BLaER1 treated with 17β-estradiol and CSF1 and Interleukin-3, amounts not matched to agents 10 nM and 100 nM (cell line): ENCODE measurements around the gene GGNBP2.
"Not testable (repeated sequence)": the region's sequence is repeated elsewhere in the genome, so short reads cannot be mapped to it uniquely, and the experiment has no call there.

Experiments used
- H3K27ac ChIP-seq, 11 experiments: shearing (Covaris generic); formaldehyde crosslinking; 2 replicates each; pipeline ENCODE4 v1.8.1; 2022
- H3K27me3 ChIP-seq, 11 experiments: shearing (Covaris generic); formaldehyde crosslinking; 2 replicates each; pipeline ENCODE4 v1.8.1; 2022
- H3K36me3 ChIP-seq, 11 experiments: shearing (Covaris generic); formaldehyde crosslinking; 2 replicates each; pipeline ENCODE4 v1.8.1; 2022
- H3K4me1 ChIP-seq, 10 experiments: shearing (Covaris generic); formaldehyde crosslinking; 2 replicates each; pipeline ENCODE4 v1.8.1; 2022
- H3K4me2 ChIP-seq, 11 experiments: shearing (Covaris generic); formaldehyde crosslinking; 2 replicates each; pipeline ENCODE4 v1.8.1; 2022
- H3K4me3 ChIP-seq, 10 experiments: shearing (Covaris generic); formaldehyde crosslinking; 2 replicates each; pipeline ENCODE4 v1.8.1; 2022
- H3K9ac ChIP-seq, 11 experiments: shearing (Covaris generic); formaldehyde crosslinking; 2 replicates each; pipeline ENCODE4 v1.8.1; 2022
- H3K9me3 ChIP-seq, 11 experiments: shearing (Covaris generic); formaldehyde crosslinking; replicated peaks in 1 of 11; 2 replicates each; pipeline ENCODE4 v1.8.1; 2022
- H4K20me1 ChIP-seq, 11 experiments: shearing (Covaris generic); formaldehyde crosslinking; 2 replicates each; pipeline ENCODE4 v1.8.1; 2022
- Cebpa-rat ChIP-seq, 11 experiments: shearing (Covaris generic); IDR thresholded peaks; 2 replicates each; pipeline ENCODE4 v1.8.1; 2022

The GGNBP2 gene

GRCh38 chr17:36599546-36600250 lies 55.0 kb downstream of the GGNBP2 start:
- no peak for TF ChIP-seq Cebpa-rat (IDR thresholded peaks at IDR 0.05)

GRCh38 chr17:36600465-36600864 lies 55.7 kb downstream of the GGNBP2 start:
- H3K36me3 ChIP-seq: peaks cover 0 to 22% (median 7%) of the 10 kb centered on the region in 11 experiments; a peak in 9 of 22 replicates
- H3K9ac ChIP-seq: peak overlapping the region; percentile 79 to 98 (median 92); a peak in 20 of 22 replicates
- peaks cover 0 to 31% (median 24%) of the 10 kb centered on the region in 11 experiments; a peak in 19 of 22 replicates for H4K20me1 ChIP-seq
- H3K4me3 ChIP-seq: peak overlapping the region in 9 of 10 experiments; percentile 74 to 99 (median 94); a peak in 14 of 20 replicates
- H3K27me3 ChIP-seq: no peaks in the 10 kb centered on the region
- H3K27ac ChIP-seq: peak overlapping the region in 10 of 11 experiments; percentile 75 to 96 (median 92); a peak in 18 of 22 replicates
- peak overlapping the region; percentile 77 to 99 (median 95) for H3K4me2 ChIP-seq
- H3K4me1 ChIP-seq: peaks cover 23 to 42% (median 35%) of the 10 kb centered on the region in 10 experiments
- no peaks in the 10 kb centered on the region for H3K9me3 ChIP-seq
- TF ChIP-seq Cebpa-rat (IDR thresholded peaks at IDR 0.05): no peak

More at GRCh38 chr17:36599546-36600250, 55.0 kb downstream of the GGNBP2 start:
- Histone ChIP-seq H3K27me3 (no peaks in the 10 kb centered on the region), H3K9ac (no peak overlapping the region), H3K4me1 (peaks cover 23 to 35% (median 29%) of the 10 kb centered on the region in 10 experiments), H4K20me1 (peaks cover 0 to 29% (median 16%) of the 10 kb centered on the region in 11 experiments; a peak in 17 of 22 replicates), H3K36me3 (peaks cover 0 to 24% (median under 1%) of the 10 kb centered on the region in 11 experiments; a peak in 7 of 22 replicates), H3K4me3 (no peak overlapping the region), H3K9me3 (no peaks in the 10 kb centered on the region), H3K4me2 (peak overlapping the region in 2 of 11 experiments; percentile 91 to 98; a peak in 1 of 22 replicates), H3K27ac (no peak overlapping the region)

GRCh38 chr17:36600936-36601302 lies 56.2 kb downstream of the GGNBP2 start:
- Histone ChIP-seq H3K9me3 (no peaks in the 10 kb centered on the region), H3K27ac (peak overlapping the region; percentile 44 to 96 (median 90); a peak in 21 of 22 replicates), H3K4me2 (peak overlapping the region; percentile 77 to 99 (median 95)), H3K9ac (peak overlapping the region; percentile 79 to 98 (median 92)), H3K4me3 (peak overlapping the region; percentile 74 to 99 (median 93)), H4K20me1 (peaks cover 0 to 35% (median 29%) of the 10 kb centered on the region in 11 experiments; a peak in 19 of 22 replicates), H3K4me1 (peaks cover 23 to 47% (median 39%) of the 10 kb centered on the region in 10 experiments), H3K27me3 (no peaks in the 10 kb centered on the region), H3K36me3 (peaks cover 0 to 23% (median 9%) of the 10 kb centered on the region in 11 experiments; a peak in 9 of 22 replicates)
- TF ChIP-seq Cebpa-rat (IDR thresholded peaks at IDR 0.05): no peak

DNA sequence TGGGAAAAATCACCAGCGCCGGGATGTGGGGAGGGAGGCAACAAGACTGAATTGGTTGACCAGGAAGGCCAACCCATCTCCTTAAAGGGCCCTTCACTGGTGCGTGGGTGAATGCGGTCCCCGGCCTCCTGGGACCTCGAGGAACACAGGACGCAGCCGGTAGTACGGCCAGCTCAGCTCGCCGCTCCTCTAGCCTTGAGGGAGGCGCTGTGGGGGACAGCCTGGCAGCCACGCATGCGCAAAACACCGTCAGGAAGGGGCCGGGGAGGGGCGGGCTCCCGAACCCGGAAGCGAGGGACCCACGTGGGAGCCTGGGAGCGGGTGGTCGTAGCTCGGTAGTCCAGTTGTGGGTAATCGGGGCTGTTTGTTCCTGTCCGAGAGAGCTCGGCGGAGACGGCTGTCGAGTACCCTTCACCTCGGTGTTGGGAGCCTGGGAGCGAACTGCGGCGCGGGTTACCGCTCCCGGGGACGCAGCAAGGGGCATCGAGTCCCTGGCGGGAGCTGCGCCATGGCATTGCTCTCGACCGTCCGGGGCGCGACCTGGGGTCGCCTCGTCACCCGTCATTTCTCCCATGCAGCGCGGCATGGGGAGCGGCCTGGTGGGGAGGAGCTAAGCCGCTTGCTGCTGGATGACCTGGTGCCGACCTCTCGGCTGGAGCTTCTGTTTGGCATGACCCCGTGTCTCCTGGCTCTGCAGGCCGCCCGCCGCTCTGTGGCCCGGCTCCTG lies 56.7 kb downstream of the GGNBP2 start, which contains the start of gene MRM1:
Gene MRM1 (plus strand): TSS at position 281 of the 727 bp plus-strand sequence. CDS start 228 bp downstream, at position 509.
- no peaks in the 10 kb centered on the region for H3K27me3 ChIP-seq
- peak within 1 kb of the TSS; percentile 79 to 98 (median 92) for H3K9ac ChIP-seq
- peaks cover 0 to 41% (median 34%) of the 10 kb centered on the region in 11 experiments; a peak in 19 of 22 replicates for H4K20me1 ChIP-seq
- peak within 1 kb of the TSS; percentile 77 to 100 (median 96) for H3K4me2 ChIP-seq
- peak within 1 kb of the TSS; percentile 55 to 96 (median 90); a peak in 21 of 22 replicates for H3K27ac ChIP-seq
- peaks cover 23 to 51% (median 45%) of the 10 kb centered on the region in 10 experiments for H3K4me1 ChIP-seq
- no peaks in the 10 kb centered on the region for H3K9me3 ChIP-seq
- H3K36me3 ChIP-seq: peaks cover 0 to 25% (median 12%) of the 10 kb centered on the region in 11 experiments; a peak in 9 of 22 replicates
- no peak for TF ChIP-seq Cebpa-rat (IDR thresholded peaks at IDR 0.05)
- H3K4me3 ChIP-seq: peak within 1 kb of the TSS; percentile 74 to 99 (median 93)

DNA sequence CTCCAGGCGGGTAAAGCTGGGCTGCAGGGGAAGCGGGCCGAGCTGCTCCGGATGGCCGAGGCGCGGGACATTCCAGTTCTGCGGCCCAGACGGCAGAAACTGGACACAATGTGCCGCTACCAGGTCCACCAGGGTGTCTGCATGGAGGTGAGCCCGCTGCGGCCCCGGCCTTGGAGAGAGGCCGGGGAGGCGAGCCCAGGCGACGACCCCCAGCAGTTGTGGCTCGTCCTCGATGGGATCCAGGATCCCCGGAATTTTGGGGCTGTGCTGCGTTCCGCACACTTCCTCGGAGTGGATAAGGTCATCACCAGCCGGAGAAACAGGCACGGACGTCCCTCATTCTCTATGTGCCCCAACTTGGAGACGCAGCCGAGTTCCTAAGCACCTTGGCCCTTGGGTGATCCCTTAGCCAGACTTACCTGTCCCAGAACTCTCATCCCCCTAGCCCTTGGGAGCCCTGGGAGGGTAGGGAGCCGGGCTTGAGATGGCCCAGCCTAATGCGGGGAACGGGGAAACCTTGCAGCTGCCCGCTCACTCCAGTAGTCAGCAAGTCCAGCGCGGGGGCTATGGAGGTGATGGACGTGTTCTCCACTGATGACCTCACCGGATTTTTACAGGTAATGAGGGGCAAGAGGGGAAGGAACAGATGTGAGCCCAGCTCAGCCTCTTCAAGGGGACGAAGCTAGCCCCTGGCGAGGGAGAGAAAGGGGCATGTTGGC lies 57.5 kb downstream of the GGNBP2 start:
- peaks cover 0 to 30% (median 15%) of the 10 kb centered on the region in 11 experiments; a peak in 15 of 22 replicates for H3K36me3 ChIP-seq
- H3K27me3 ChIP-seq: no peaks in the 10 kb centered on the region
- H3K4me3 ChIP-seq: peak overlapping the region; percentile 74 to 99 (median 93)
- H3K4me1 ChIP-seq: peaks cover 23 to 56% (median 47%) of the 10 kb centered on the region in 10 experiments
- H3K9ac ChIP-seq: peak overlapping the region; percentile 79 to 98 (median 92)
- H3K9me3 ChIP-seq: no peaks in the 10 kb centered on the region
- peaks cover 0 to 48% (median 40%) of the 10 kb centered on the region in 11 experiments; a peak in 19 of 22 replicates for H4K20me1 ChIP-seq
- H3K4me2 ChIP-seq: peak overlapping the region; percentile 77 to 100 (median 96)
- H3K27ac ChIP-seq: peak overlapping the region; percentile 55 to 96 (median 90); a peak in 21 of 22 replicates
- TF ChIP-seq Cebpa-rat (IDR thresholded peaks at IDR 0.05): no peak

- no peak for TF ChIP-seq Cebpa-rat (IDR thresholded peaks at IDR 0.05)
- peak overlapping the region; percentile 77 to 100 (median 96) for H3K4me2 ChIP-seq
- H4K20me1 ChIP-seq: peaks cover 0 to 56% (median 48%) of the 10 kb centered on the region in 11 experiments; a peak in 19 of 22 replicates
- peak overlapping the region; percentile 74 to 99 (median 93) for H3K4me3 ChIP-seq
- H3K9ac ChIP-seq: peak overlapping the region; percentile 79 to 98 (median 92)
- H3K9me3 ChIP-seq: no peaks in the 10 kb centered on the region
- peaks cover 23 to 64% (median 51%) of the 10 kb centered on the region in 10 experiments for H3K4me1 ChIP-seq
- peaks cover 0 to 38% (median 21%) of the 10 kb centered on the region in 11 experiments; a peak in 18 of 22 replicates for H3K36me3 ChIP-seq
- H3K27me3 ChIP-seq: no peaks in the 10 kb centered on the region
- peak overlapping the region in 8 of 11 experiments; percentile 88 to 96 (median 94); a peak in 14 of 22 replicates for H3K27ac ChIP-seq
Observed at GRCh38 chr17:36602924-36603384, 58.2 kb downstream of the GGNBP2 start.

DNA sequence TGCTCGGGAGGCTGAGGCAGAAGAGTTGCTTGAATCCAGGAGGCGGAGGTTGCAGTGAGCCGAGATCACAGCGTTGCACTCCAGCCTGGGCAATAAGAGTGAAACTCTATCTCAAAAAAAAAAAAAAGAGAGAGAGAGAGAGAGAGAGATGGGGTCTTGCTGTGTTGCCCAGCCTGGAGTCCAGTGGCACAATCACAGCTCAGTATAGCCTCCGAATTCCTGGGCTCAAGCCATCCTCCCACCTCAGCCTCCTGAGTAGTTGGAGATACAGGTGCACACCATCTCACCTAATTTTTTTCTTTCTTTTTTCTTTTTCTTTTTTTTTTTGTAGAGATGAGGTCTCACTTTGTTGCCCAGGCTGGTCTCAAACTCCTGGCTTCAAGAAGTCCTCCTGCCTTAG lies 60.3 kb downstream of the GGNBP2 start:
- Histone ChIP-seq H4K20me1 (peaks cover 0 to 76% (median 69%) of the 10 kb centered on the region in 11 experiments; a peak in 19 of 22 replicates), H3K4me1 (peaks cover 36 to 78% (median 65%) of the 10 kb centered on the region in 10 experiments), H3K36me3 (peaks cover 0 to 58% (median 23%) of the 10 kb centered on the region in 11 experiments; a peak in 18 of 22 replicates), H3K4me2 (peak overlapping the region in 9 of 11 experiments; percentile 7 to 99 (median 92); a peak in 12 of 22 replicates)
- not testable (repeated sequence) for H3K4me3 ChIP-seq, H3K27ac ChIP-seq, H3K9ac ChIP-seq, H3K9me3 ChIP-seq, H3K27me3 ChIP-seq
